HG02938 (cell line): ENCODE data around the gene AKAP13.
"Not testable (repeated sequence)": the region's sequence is repeated elsewhere in the genome, so short reads cannot be mapped to it uniquely, and the experiment has no call there.

Experiments
- ATAC-seq: cut with Tn5 transposase; IDR thresholded peaks from one replicate; pipeline ENCODE4 v1.9.1; 2021; ENCODE audit warnings: mild to moderate bottlenecking, moderate library complexity; ENCODE audit not compliant: unreplicated experiment

Gene AKAP13

DNA sequence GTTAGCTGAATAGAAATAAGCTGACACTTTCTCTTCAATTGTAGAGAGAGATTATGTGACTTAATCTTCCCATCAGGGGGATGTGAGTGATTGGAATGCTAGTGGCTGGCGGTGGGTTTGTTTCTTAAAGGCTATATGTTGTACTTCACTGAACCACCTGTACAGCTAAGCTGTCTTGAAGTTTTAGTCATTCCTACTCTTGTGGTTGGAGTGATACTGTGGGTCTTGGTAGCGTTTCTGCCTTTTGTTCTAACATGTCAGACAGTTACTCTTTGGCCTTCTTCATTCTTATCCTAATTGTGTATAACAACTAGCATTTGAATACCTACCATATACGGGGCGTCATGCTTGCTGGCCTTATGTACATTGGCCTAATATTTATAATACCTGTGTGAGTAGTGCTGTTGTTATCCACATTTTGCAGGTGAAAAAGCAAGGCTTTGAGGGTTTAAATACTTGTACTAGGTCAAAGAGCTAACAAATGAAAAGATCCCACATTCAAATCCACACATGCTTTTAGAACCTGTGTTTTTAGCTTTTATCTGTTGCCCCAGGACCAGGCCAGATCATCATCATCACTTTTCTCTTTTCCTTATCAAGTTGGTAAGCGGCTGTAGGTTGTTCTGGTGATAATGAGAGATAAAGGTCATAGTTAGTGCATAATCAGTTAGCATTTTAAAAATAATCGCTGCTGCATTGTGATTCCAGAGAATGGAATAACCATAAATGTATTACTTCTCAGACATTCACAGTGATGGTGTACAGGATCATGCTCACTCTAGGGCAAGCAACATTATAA is 50.2 kb downstream of the AKAP13 start:
- peak; percentile 100 for ATAC-seq

DNA sequence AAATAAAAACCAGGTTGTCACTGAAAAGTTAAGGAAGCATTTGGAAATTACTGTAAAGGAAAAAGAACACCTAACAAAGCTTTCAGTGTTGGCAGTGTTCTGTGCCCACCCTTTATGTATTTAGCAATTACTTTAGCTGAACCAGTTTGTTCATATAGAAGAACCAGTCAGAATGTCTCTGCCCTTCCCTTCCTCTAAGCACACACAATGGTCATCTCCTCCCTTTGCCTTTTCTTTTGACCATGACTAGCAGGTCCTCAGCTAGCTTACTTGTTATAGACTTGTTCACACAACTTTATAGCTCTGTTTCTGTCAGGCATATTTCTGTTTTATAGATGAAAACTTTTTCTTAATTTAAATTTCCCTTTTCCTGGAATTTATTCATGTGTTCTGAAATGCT is 59.6 kb downstream of the AKAP13 start:
- ATAC-seq, result no peak

DNA sequence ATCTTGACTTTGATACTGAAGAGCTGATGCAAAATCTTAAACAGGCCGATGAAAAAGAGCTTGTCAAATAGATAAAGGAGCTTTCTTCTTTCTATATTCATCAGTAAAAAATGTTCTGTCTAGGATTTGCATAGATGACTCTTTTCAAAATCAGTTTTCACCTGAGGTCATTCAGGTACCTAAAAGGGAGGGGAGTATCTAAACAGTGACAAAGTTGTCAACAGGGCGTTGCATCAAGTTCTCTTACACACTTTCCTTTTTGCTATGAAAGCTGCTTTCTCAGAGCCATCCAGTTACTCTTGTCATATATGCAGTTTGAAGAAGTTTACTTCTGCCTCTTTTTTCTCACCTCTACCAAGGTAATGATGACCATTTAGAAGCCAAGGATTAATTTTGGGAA is 60.0 kb downstream of the AKAP13 start:
- peak; percentile 52 for ATAC-seq

DNA sequence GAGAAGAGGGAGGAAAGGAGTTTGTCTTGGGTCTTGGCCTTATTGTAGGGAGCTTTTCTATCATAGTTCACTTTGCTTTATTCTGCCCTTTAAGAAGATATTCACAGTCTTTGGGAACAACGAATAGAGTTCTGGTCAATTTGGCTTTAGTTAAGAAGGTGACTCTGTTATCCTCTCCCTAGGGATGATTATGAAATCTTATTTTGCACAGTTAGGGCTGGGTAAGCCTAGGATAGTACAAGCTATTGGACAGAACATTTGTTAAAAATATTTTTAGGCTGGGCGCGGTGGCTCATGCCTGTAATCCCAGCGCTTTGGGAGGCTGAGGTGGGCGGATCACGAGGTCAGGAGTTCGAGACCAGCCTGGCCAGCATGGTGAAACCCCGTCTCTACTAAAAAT is 61.5 kb downstream of the AKAP13 start:
- ATAC-seq, result not testable (repeated sequence)

DNA sequence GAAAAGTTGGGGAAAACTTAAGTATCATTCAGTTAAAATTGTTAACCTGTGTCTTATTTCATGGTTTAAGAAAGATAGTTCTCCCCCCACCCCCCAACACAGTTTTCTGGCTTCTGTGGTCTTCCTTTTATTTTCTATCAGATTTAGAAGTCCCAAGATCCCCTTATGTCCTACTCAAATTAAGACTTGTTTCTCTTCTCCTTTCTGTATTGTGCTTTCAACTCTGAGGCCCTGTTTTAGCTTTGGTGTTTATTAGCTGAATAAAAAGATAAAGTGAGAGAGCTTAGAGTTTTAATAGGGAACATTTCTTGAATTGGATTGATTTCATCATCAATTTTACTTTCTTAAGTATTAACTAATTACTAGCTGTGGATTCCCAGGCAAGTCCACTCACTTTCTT is 62.6 kb downstream of the AKAP13 start:
- ATAC-seq, result peak; percentile 40

DNA sequence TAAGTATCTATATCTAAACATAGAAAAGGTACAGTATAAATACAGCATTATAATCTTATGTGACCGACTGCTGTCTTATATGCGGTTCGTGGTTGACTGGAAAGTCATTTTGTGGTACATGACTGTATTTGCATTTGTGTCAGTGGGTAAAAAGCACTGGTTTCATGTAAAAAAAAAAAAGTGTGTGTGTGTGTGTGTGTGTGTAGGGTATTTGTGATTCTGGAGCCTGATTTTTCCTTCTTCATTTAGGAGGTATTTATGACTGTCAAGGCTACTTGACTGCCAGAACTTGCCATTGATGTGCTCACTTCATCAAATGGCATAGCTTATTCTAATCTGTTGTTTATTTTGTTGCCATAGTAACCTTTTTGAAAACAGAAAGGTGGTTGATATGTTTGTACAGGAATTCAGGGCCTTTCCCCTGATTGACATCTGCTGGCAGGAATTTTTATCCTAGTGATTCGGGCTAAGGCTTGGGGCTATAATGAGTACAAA is 63.2 kb downstream of the AKAP13 start:
- peak; percentile 81 for ATAC-seq

DNA sequence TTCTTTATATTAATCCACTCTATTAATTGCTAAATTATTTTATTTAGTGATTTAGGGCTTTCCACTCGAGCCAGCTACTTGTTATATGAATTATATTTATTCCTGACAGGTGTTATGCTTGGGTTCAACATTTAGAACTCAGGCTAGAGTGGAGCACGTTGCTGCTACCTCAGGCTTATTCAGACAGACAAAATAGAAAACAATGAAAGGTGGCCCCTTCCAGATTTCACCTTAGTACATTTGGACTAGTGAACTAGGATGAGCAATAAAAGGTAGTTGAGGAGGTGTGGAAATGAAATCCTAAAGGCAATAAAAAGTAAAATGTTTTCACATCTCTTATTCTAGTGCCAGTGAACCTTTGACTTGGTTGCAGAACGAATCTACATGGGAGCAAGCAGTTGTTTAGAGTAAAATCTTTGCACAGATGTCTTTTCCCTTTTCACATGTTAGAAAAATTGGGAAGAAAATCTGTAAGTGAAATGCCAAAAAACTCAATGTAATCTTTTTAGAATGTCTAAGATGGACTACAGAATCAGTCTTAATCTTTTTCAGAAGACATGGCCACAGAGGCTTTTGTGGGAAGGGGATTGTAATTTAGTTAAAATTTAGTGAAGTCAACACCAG is 63.8 kb downstream of the AKAP13 start:
- ATAC-seq, result no peak

DNA sequence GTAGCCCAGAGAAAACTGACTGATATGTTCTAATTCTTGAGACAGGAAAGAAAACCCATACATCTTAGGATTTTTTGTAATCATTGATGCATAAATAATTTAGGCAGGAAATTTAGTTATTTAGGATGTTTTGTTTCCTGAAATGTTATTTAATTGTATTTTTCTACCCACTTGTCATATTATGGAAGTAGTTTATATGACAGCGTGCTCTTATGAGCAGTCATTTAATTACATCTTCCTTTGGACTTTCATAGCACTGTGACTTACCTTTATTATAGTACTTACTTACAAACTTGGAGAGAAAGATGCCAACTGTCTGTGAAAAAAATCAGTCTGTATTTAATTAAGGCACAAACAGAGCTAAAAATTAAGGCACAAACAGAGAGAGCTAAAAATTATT is 65.0 kb downstream of the AKAP13 start:
- no peak for ATAC-seq

DNA sequence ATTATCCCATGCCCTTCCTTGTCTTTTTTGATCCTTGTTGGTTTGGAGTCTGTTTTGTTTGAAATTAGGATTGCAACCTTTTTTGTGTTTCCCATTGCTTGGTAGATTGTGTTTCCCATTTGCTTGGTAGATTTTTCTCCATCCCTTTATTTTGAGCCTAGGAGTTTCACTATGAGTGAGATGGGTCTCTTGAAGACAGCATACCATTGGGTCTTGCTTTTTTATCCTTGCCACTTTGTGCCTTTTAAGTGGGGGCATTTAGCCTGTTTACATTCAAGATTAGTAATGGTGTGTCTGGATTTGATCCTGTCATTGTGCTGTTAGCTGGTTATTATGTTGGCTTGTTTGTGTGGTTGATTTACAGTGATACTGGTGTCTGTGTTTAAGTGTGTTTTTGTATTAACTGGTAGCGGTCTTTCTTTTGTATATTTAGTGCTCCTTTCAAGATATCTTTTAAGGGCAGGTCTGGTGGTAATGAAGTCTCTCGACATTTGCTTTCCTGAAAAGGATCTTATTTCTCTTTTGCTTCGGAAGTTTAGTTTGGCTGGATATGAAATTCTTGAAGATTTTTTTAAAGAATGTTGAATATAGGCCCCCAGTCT is 70.8 kb downstream of the AKAP13 start:
- no peak for ATAC-seq

DNA sequence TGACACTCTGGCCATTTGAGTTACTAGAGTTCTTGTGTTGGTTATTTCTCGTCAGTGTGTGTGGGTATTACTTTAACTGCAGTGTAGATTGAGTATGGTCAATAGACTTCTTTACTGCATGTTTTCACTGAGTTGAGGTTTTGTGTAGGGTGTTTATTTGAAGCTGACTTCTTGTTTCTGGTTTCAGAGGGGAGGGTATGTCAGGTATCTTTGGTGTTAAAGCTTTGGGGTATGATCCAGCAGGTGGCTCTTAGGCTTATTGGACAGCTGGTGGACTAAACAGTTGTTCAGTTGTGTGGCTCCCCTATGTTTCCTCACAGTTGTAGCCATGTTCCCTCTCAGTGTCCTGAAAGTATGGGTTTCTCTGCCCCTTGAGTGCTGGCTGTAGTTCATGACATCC is 72.0 kb downstream of the AKAP13 start:
- ATAC-seq, result no peak

DNA sequence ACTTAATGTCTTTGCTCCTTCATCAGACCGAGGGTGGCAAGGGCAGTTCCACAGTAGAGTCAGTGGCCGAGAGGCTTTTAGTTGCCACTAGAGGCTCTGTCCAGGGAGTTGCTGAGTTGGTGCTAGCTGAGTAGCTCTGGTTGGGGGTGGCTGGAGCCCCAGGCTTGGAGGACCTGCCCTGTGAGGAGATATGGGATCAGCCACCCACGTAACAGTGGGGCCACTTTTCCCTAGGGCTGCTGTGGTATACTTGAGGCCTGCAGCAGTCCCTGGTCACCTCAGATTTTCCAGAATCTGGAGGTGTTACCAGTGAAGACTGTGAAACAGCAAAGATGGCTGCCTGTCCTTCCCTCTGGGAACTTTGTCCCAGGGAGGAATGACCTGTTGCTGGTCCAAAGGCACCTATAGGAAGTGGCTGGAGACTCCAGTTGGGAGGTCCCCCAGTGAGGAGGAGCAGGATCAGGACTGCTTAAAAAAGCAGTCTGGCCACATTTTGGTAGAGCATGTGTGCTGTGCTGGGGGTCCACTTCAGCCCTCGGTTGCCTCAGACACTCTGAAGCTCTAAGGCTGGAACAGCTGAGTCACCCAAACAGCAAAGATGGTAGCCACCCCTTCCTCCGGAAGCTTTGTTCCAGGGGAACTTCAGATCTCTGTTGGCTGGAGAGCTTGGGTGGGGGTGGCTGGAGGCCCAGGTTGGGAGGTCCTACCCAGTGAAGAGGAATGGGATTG is 72.9 kb downstream of the AKAP13 start:
- ATAC-seq, result no peak

DNA sequence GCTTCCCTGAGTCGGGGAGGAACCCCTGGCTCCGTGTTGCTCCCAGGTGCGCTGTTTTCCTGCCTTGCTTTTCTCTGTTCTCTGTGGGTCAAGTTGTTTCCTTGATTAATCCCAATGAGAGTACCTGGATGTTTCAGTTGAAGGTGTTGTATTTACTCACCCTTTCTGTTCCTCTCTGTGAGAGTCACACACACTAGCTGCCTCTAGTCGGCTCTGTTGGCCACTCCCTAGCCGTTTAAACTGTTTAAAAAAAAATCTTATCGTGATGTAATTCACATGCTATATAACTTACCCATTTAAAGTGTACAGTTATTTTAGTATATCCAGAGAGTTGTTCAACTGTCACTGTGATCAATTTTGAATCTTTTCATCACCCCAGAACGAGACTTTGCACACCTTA is 74.0 kb downstream of the AKAP13 start:
- ATAC-seq, result no peak

DNA sequence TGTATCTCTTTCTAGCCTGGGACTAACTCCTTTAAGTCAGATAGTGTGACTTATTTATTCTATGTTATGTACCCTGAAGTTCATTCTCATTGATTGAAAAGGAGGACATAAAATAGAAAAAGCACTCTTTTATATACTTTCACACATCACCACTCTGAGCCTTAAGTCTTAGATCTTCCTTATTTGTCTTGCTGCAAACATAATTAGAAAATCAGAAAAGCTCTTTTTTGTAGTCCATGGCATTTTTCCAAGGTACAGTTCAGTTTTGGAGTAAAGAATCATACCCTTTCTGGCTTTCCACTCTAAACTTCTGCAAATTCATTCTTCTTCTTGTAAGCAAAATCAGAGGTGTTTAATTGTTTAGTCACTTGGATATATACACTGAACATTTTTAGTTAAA is 75.5 kb downstream of the AKAP13 start:
- ATAC-seq, result no peak

DNA sequence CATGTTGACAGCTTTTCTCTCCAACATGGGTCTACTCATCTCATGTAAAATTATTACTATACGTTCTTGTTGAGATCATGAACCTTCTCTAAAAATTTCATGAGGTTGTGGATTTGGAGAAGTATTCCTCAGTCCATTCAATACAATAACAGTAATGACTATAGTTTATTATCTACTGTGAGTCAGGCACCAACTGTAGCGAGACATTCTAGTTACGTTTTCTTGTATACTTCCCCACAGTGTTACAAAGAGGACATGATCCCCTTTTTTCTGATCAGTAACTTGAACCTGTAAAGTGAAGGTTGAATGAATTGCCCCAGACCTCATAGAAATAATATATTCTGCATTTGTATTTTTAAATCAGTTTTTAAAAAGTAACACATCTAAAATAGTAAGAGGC is 76.4 kb downstream of the AKAP13 start:
- ATAC-seq, result peak; percentile 50

DNA sequence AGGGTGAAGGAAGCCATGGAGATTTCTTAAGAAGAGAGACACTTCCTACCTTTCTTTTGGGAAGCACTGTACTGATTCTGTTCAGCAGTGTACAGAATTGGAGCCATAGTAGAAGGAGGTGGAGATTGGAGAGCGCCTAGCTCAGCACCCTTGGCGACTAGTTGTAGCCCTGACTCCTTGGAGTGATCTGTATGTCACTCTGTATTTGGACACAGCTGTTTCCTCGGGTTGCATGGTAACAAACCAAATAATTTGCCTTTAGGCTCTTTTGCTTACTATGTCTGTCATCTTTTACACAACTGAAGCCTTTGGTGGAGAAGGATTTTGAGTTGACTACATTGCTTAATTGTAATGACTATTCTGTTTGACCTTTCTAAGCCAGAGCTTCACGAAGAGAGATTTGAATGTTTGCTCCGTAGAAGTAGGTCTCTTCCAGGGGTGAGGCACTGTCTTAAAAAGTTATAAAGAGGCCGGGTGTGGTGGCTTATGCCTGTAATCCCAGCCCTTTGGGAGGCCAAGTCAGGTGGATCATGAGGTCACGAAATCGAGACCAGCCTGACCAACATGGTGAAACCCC is 77.1 kb downstream of the AKAP13 start:
- ATAC-seq, result peak; percentile 81

DNA sequence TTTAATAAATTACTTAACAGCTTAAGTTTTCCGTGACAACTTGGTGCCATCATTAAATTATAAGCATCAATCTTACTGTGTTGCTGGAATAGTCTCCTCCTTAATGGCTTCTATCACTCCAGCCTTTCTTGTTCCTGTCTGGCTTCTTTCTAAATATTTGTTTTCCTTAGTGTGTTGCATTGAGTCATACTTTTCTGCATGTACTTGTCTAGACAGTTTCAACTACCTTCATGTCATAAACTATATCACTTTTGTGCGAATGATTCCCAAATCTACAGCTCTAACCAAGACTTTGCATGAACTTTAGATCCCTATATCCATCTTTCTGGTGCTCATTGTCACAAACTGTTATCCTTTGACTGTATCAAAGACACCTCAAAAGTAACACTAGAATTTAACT is 78.4 kb downstream of the AKAP13 start:
- ATAC-seq, result no peak

DNA sequence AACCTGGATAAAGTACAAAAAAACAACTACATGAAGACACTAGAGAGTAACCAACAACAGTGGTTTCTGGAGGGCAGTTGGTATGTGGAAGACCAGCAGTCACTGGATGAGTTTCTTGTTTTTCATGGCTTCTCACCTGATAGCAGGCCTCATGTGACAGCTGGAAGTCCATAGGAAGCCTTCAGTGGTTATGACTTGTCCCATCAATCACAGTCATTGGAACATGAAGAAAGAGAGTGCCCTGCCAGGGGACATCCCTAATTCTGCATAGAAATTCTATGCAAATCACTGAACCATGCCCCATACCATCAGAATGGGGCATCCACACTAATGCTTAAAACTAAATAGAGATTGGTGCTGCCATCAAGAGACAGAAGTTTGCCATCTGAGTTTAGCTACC is 81.6 kb downstream of the AKAP13 start:
- ATAC-seq, result no peak

DNA sequence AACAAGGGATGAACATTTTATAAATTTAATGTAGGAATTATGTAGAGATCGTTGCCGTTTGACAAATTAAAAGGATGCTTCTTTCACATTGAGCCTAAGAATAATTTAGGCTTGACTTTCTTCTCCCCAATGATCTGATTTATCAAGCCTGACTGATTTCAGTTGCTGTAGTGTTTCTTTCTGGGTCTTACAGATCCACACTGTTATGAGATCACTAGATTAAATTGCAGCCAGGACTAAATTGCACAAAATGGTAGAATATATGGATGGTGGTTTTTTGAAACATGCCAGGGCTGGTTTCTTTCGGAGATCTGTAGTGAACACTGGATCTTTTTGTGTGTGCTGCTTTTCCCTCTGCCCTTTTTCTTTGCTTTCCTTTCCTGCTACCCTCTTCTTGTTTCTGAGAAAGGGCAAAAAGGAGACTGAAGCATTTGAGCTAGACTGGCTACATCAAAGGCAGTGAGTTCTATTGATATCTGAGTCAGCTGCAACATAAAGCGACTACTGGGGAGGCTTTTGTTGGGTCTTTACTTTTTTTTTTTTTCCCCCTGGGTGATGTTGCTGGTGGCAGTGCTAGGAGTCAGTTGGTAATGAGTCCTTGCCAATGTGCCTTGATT is 83.0 kb downstream of the AKAP13 start:
- ATAC-seq, result no peak

DNA sequence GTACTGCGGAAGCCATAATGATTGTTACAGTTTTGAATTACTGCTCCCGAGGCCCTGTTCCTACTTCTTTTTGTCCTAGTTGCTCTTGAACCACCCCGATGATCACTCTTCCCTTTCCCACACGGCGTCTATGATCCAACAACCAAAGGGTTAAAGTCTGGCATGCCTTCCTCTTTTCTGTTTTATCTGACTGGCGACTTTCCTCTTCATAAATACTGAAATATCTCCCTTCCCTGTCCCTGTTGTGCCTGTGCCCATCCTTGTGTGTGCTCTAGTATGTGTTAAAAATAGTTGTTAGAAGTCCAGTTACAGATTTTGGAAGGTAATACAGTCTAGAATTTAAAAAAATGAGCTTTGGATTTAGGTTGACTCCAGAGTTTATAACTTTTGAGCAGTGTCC is 83.6 kb downstream of the AKAP13 start:
- ATAC-seq, result no peak

DNA sequence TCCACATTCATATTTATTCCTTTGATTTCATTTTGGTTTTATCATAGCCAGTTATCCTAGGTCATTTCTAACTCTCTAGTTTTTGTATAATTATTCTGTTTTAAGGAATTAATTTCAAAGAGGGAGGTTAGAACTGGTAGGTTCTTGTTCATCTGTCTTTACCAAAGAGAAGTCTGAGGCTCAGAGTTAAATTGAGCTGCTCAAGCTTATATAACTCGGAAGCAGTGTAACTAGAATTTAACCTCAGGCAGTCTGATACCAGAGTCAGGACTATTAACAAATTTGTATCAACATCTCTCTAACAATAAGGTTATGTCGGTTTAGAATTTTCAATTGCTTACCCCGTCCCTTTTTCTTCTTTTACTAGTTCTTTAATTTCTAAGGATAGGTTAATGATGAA is 84.1 kb downstream of the AKAP13 start:
- no peak for ATAC-seq
